Natural killer cell (primary cell): ENCODE measurements around the gene B4GALT1. TPM values are rescaled to one million over a fixed set of nuclear protein-coding genes. Genes with fewer than 3 reads are reported as not detected.

Experiments
- ATAC-seq, 3 donors: fragments of 150-1000 bp in 2 of 3; fragments of 200-7000 bp in 1 of 3; cut with Tn5 transposase; 1 replicate in 1 of 3; 2 replicates in 2 of 3; pipeline ENCODE4 v1.10.0; 2021; ENCODE audit warnings: mild to moderate bottlenecking in 2 of 3, moderate library complexity in 2 of 3
- DNase-seq, 2 donors: peaks; one replicate each; pipeline versions ENCODE4 v3.0.0 to v3.0.0-alpha.2; 2013 to 2021; ENCODE audit warnings: mixed read lengths in 1 of 2
- H3K27ac ChIP-seq: one replicate; pipeline ENCODE4 v1.5.1; 2013; ENCODE audit warnings: mild to moderate bottlenecking, low read length
- H3K27me3 ChIP-seq: one replicate; pipeline ENCODE4 v1.6.1; 2013; ENCODE audit warnings: low read length; ENCODE audit not compliant: control insufficient read depth, insufficient read depth
- H3K36me3 ChIP-seq: one replicate; pipeline ENCODE4 v1.6.1; 2013; ENCODE audit warnings: low read length; ENCODE audit not compliant: control insufficient read depth, insufficient read depth
- H3K4me1 ChIP-seq: one replicate; pipeline ENCODE4 v1.6.1; 2013; ENCODE audit warnings: low read length; ENCODE audit not compliant: control insufficient read depth, insufficient read depth
- H3K4me3 ChIP-seq: one replicate; pipeline ENCODE4 v1.5.1; 2013; ENCODE audit warnings: low read length
- H3K9me3 ChIP-seq: one replicate; pipeline ENCODE4 v1.6.1; 2013; ENCODE audit warnings: low read length; ENCODE audit not compliant: control insufficient read depth, insufficient read depth
- H3K27ac Mint-ChIP-seq, 2 donors: one replicate each; pipeline ENCODE4 v1.8.0; 2022; ENCODE audit warnings: mild to moderate bottlenecking in 2 of 2, mixed read lengths in 2 of 2, moderate library complexity in 1 of 2
- H3K27me3 Mint-ChIP-seq, 2 donors: one replicate each; pipeline ENCODE4 v1.8.0; 2022; ENCODE audit warnings: low read depth in 2 of 2, mixed read lengths in 2 of 2
- H3K36me3 Mint-ChIP-seq: one replicate; pipeline ENCODE4 v1.8.0; 2022; ENCODE audit warnings: mixed read lengths
- H3K4me1 Mint-ChIP-seq, 2 donors: one replicate each; pipeline ENCODE4 v1.8.0; 2022; ENCODE audit warnings: mixed read lengths in 2 of 2
- H3K4me3 Mint-ChIP-seq: one replicate; pipeline ENCODE4 v1.8.0; 2022; ENCODE audit warnings: mild to moderate bottlenecking, moderate library complexity, mixed read lengths
- H3K9me3 Mint-ChIP-seq, 2 donors: one replicate each; pipeline ENCODE4 v1.8.0; 2022; ENCODE audit warnings: mixed read lengths in 2 of 2
- WGBS: methylation state at CpG from one replicate; pipeline ENCODE4 v1.1.7; 2013; ENCODE audit warnings: missing lambda C conversion rate; ENCODE audit not compliant: insufficient coverage; 5-methylcytosine and 5-hydroxymethylcytosine counted together
- intact Hi-C: fragments of 100-400 bp; cut with micrococcal nuclease; formaldehyde crosslinking; loops from one replicate; pipeline ENCODE4 v1.14.2; 2022
- total RNA-seq, 4 donors: library from RNA; stranded (reverse); fragments of 120-200 nt in 1 of 4; gene quantifications; one replicate each; pipeline versions ENCODE4 v1.2.3 to v1.2.4, GENCODE V29; 2013 to 2022
- TF ChIP-seq, protein P1 (sequence below): fragments of 200-600 bp; IDR thresholded peaks from one replicate; pipeline ENCODE4 v1.8.0; 2022; ENCODE audit warnings: antibody characterized with exemption

Gene B4GALT1, protein sequence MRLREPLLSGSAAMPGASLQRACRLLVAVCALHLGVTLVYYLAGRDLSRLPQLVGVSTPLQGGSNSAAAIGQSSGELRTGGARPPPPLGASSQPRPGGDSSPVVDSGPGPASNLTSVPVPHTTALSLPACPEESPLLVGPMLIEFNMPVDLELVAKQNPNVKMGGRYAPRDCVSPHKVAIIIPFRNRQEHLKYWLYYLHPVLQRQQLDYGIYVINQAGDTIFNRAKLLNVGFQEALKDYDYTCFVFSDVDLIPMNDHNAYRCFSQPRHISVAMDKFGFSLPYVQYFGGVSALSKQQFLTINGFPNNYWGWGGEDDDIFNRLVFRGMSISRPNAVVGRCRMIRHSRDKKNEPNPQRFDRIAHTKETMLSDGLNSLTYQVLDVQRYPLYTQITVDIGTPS
- 100 to 1,000 TPM; 122 to 143 (median 128) TPM for total RNA-seq
- total RNA-seq (2013) = 47.3 TPM

DNA sequence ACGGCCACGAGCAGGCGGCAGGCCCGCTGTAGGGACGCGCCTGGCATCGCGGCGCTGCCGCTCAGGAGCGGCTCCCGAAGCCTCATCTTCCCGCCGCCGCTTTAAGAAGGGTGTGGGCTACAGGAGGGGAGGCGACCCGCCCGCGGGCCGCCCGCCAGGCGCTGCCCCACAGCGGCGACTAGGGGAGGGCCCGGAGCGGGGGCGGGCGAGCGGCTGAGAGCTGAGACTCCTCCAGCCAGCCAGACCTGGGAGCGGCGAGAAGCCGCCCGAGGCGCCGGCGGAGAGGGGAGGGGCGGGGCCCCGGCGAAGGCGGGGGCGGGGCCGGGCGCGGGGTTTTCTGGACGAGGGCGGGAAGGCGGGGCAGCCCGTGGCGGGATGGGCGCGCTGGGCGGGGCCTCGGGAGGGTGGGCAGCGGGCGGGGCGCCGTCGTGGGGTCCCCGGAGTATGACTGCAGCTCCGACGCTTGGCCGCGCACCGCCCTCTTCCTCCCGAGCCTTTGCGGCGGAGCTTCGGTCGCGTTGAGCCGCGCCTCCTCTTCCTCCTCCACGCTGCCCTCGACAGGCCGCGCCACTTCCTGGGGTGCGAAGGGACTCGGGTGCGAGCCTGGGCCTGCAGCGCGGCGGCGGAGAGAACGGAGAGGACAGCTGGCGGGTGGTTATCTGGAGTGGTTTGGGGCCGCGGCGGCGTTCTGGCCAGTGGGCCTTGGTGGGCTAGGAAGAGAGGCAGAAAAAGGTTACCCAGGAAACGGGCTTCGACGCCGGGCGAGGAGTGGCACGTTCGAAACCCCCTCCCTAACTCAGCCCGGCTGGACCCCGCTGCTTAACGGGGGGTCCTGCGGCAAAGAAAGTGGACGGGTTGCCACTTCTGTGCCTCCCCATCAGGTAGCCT, at the start of gene B4GALT1:
Gene B4GALT1, minus strand, starts transcription at position 253 of the 888 bp plus-strand sequence. Its CDS starts 167 bp downstream, at position 86.
- intact Hi-C loops = loop anchor here (1.0 to 10.0 kb wide), 4 partner anchors 8 to 140 kb away; partner anchors contain the start of genes BAG1 and DNAJA1
- under 1% methylated on average over 101 of the region's 101 CpGs for WGBS
- Histone ChIP-seq H3K27me3 (no peaks in the 10 kb centered on the region), H3K4me3 (peak within 1 kb of the TSS; percentile 99), H3K9me3 (no peaks in the 10 kb centered on the region), H3K36me3 (no peaks in the 10 kb centered on the region), H3K4me1 (peaks cover 55% of the 10 kb centered on the region), H3K27ac (peak within 1 kb of the TSS; percentile 96)
- Mint-ChIP-seq H3K4me1 (peaks cover 66 to 68% of the 10 kb centered on the region in 2 donors), H3K9me3 (no peaks in the 10 kb centered on the region), H3K27ac (peak within 1 kb of the TSS; percentile 99), H3K36me3 (no peaks in the 10 kb centered on the region), H3K27me3 (no peaks in the 10 kb centered on the region), H3K4me3 (peak within 1 kb of the TSS; percentile 94)
- peak; percentile 65 to 88 (median 76) for ATAC-seq
- TF ChIP-seq, protein P1, sequence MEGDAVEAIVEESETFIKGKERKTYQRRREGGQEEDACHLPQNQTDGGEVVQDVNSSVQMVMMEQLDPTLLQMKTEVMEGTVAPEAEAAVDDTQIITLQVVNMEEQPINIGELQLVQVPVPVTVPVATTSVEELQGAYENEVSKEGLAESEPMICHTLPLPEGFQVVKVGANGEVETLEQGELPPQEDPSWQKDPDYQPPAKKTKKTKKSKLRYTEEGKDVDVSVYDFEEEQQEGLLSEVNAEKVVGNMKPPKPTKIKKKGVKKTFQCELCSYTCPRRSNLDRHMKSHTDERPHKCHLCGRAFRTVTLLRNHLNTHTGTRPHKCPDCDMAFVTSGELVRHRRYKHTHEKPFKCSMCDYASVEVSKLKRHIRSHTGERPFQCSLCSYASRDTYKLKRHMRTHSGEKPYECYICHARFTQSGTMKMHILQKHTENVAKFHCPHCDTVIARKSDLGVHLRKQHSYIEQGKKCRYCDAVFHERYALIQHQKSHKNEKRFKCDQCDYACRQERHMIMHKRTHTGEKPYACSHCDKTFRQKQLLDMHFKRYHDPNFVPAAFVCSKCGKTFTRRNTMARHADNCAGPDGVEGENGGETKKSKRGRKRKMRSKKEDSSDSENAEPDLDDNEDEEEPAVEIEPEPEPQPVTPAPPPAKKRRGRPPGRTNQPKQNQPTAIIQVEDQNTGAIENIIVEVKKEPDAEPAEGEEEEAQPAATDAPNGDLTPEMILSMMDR = no peak
- DNase-seq = peak; percentile 89 to 97

DNA sequence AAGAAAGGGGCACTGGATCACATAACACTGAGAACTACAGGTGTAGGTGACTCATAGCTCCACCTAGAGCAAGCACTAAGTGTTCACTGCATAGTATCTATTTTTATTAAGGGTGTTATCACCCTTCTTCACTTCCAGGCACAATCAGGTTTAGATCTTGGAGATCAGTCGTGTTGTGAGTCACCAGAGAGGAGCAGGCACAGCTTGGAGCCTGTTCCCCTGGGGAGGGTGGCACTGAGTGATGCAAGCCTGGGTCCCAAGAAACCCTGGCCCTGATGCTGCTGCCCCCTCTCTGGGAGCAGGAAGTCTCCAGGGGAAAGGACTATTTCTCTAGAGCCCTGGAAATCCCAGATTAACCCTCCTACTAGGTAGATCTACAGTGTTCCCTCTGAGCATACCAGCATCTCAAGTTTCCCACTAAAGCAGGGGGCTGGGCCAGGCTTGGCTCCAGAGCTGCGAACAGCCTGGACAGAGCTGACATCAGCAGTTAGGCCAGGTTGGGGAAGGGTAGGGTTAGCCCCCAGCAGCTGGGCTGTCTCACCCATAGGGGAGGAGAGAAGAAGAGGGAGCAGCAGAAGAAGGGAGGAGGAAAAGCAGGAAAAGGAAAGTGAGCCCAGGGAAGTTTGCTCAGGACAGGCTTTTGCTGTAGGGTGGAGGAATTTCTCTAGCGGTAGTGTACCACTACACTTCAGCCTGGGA, 44.7 kb upstream of the B4GALT1 start:
- no peaks in the 10 kb centered on the region for H3K36me3 Mint-ChIP-seq
- no peaks in the 10 kb centered on the region for H3K4me1 Mint-ChIP-seq
- Histone ChIP-seq H3K36me3 (no peaks in the 10 kb centered on the region), H3K27me3 (no peaks in the 10 kb centered on the region), H3K4me3 (no peak overlapping the region), H3K9me3 (no peaks in the 10 kb centered on the region), H3K4me1 (no peaks in the 10 kb centered on the region), H3K27ac (no peak overlapping the region)
- H3K4me3 Mint-ChIP-seq = no peak overlapping the region
- intact Hi-C loops = no loop called here
- H3K27ac Mint-ChIP-seq = no peak overlapping the region
- TF ChIP-seq, protein P1 = no peak
- ATAC-seq = no peak
- 84% methylated on average over 3 of the region's 3 CpGs for WGBS
- no peak for DNase-seq
- no peaks in the 10 kb centered on the region for H3K27me3 Mint-ChIP-seq
- no peaks in the 10 kb centered on the region for H3K9me3 Mint-ChIP-seq

DNA sequence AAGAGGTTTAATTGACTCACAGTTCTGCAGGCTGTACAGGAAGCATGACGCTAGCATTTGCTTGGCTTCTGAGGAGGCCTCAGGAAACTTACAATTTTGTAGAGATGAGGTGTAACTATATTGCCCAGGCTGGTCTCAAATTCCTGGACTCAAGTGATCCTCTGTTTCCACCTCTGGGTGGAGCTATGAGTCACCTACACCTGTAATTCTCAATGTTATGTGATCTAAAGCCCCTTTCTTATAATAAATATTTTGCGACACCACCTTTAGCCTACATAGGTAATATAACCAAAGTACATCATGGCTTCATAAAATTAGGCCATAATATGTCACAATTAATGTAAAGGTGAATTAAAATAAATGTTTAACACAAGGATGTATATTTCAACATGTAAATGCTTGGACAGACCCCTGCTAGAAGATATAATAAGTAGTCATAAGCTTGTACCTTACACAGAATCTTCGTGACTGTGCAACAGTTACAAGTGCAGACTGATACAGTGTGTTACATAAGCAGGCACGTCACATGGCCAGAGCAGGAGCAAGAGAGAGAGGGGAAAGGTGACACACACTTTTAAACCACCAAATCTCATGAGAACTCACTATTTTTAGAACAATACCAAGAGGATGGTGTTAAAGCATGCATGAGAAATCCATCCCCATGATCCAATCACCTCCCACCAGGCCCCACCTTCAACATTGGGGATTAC, 43.0 kb upstream of the B4GALT1 start:
- Mint-ChIP-seq H3K9me3 (no peaks in the 10 kb centered on the region), H3K27me3 (no peaks in the 10 kb centered on the region), H3K4me1 (no peaks in the 10 kb centered on the region), H3K27ac (no peak overlapping the region), H3K36me3 (no peaks in the 10 kb centered on the region), H3K4me3 (no peak overlapping the region)
- DNase-seq (no peak), ATAC-seq (no peak)
- H3K4me3 ChIP-seq = no peak overlapping the region
- H3K4me1 ChIP-seq = no peaks in the 10 kb centered on the region
- no peaks in the 10 kb centered on the region for H3K27me3 ChIP-seq
- TF ChIP-seq, protein P1 = no peak
- WGBS = 98% methylated on average over 3 of the region's 4 CpGs
- no peak overlapping the region for H3K27ac ChIP-seq
- intact Hi-C loops = no loop called here
- H3K9me3 ChIP-seq = no peaks in the 10 kb centered on the region
- no peaks in the 10 kb centered on the region for H3K36me3 ChIP-seq
